HG02938 (cell line): Measurements from ENCODE around the gene FAM174A.
A peak's percentile ranks its signal among the peaks of the same experiment; 100 is the strongest.

Experiments used
- ATAC-seq: cut with Tn5 transposase; IDR thresholded peaks from one replicate; pipeline ENCODE4 v1.9.1; 2021; ENCODE audit warnings: mild to moderate bottlenecking, moderate library complexity; ENCODE audit not compliant: unreplicated experiment

The FAM174A gene

GRCh38 chr5:100535060-100536005, at the start of gene FAM174A:
Gene FAM174A, plus strand, starts transcription at chr5:100535374. Its CDS starts 157 bp downstream, at chr5:100535531.
- ATAC-seq, result peak; percentile 97

- ATAC-seq, result no peak
Measured at GRCh38 chr5:100493996-100494395, 41.2 kb upstream of the FAM174A start.

GRCh38 chr5:100496296-100496695, 38.9 kb upstream of the FAM174A start:
- ATAC-seq, result no peak

GRCh38 chr5:100502684-100503083, 32.5 kb upstream of the FAM174A start:
- ATAC-seq, result no peak

- no peak for ATAC-seq
Measured at GRCh38 chr5:100505984-100506670, 29.0 kb upstream of the FAM174A start.

GRCh38 chr5:100516285-100516684, 18.9 kb upstream of the FAM174A start:
- peak; percentile 53 for ATAC-seq

- no peak for ATAC-seq
Measured at GRCh38 chr5:100517301-100517974, 17.7 kb upstream of the FAM174A start.

GRCh38 chr5:100518377-100518776, 16.8 kb upstream of the FAM174A start:
- ATAC-seq, result no peak

- peak; percentile 70 for ATAC-seq
Measured at GRCh38 chr5:100519075-100519474, 16.1 kb upstream of the FAM174A start.

GRCh38 chr5:100520348-100520747, 14.8 kb upstream of the FAM174A start:
- ATAC-seq, result no peak

GRCh38 chr5:100537946-100538345, 2.8 kb downstream of the FAM174A start:
- no peak for ATAC-seq

- no peak for ATAC-seq
Measured at GRCh38 chr5:100539519-100539918, 4.3 kb downstream of the FAM174A start.

- ATAC-seq, result no peak
Measured at GRCh38 chr5:100542086-100542485, 6.9 kb downstream of the FAM174A start.

GRCh38 chr5:100546001-100546400, 10.8 kb downstream of the FAM174A start:
- ATAC-seq, result no peak

GRCh38 chr5:100550531-100551051, 15.4 kb downstream of the FAM174A start:
- peak; percentile 92 for ATAC-seq

GRCh38 chr5:100551183-100551582, 16.0 kb downstream of the FAM174A start:
- ATAC-seq, result no peak

- ATAC-seq, result no peak
Measured at GRCh38 chr5:100553209-100553608, 18.0 kb downstream of the FAM174A start.

GRCh38 chr5:100560860-100561259, 25.7 kb downstream of the FAM174A start:
- no peak for ATAC-seq

- no peak for ATAC-seq
Measured at GRCh38 chr5:100562821-100563220, 27.6 kb downstream of the FAM174A start.

- ATAC-seq, result no peak
Measured at GRCh38 chr5:100566382-100567141, 31.4 kb downstream of the FAM174A start.
